ENCODE results near the gene IL7R. TPM values are rescaled to one million over a fixed set of nuclear protein-coding genes. Genes with fewer than 3 reads are reported as not detected.
"Not testable (repeated sequence)": the region's sequence is repeated elsewhere in the genome, so short reads cannot be mapped to it uniquely, and the experiment has no call there.

The IL7R gene
- total RNA-seq, 1 donor from 2014 or later, result not detected

GRCh38 chr5:35886381-35886780, 29.7 kb downstream of the IL7R start:
- no peak for DNase-seq (ENCODE audit: low spot score, unreplicated experiment)
- Mint-ChIP-seq H3K4me3 (ENCODE audit: low read depth) (no peak overlapping the region), H3K27ac (no peak overlapping the region), H3K36me3 (ENCODE audit: insufficient read depth) (no peaks in the 10 kb centered on the region), H3K27me3 (no peaks in the 10 kb centered on the region), H3K4me1 (ENCODE audit: low read depth) (peaks cover 4% of the 10 kb centered on the region), H3K9me3 (ENCODE audit: low read depth) (no peaks in the 10 kb centered on the region)
- TF ChIP-seq, protein P1, sequence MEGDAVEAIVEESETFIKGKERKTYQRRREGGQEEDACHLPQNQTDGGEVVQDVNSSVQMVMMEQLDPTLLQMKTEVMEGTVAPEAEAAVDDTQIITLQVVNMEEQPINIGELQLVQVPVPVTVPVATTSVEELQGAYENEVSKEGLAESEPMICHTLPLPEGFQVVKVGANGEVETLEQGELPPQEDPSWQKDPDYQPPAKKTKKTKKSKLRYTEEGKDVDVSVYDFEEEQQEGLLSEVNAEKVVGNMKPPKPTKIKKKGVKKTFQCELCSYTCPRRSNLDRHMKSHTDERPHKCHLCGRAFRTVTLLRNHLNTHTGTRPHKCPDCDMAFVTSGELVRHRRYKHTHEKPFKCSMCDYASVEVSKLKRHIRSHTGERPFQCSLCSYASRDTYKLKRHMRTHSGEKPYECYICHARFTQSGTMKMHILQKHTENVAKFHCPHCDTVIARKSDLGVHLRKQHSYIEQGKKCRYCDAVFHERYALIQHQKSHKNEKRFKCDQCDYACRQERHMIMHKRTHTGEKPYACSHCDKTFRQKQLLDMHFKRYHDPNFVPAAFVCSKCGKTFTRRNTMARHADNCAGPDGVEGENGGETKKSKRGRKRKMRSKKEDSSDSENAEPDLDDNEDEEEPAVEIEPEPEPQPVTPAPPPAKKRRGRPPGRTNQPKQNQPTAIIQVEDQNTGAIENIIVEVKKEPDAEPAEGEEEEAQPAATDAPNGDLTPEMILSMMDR (IDR thresholded peaks at IDR 0.05; ENCODE audit: unreplicated experiment), result no peak

DNA sequence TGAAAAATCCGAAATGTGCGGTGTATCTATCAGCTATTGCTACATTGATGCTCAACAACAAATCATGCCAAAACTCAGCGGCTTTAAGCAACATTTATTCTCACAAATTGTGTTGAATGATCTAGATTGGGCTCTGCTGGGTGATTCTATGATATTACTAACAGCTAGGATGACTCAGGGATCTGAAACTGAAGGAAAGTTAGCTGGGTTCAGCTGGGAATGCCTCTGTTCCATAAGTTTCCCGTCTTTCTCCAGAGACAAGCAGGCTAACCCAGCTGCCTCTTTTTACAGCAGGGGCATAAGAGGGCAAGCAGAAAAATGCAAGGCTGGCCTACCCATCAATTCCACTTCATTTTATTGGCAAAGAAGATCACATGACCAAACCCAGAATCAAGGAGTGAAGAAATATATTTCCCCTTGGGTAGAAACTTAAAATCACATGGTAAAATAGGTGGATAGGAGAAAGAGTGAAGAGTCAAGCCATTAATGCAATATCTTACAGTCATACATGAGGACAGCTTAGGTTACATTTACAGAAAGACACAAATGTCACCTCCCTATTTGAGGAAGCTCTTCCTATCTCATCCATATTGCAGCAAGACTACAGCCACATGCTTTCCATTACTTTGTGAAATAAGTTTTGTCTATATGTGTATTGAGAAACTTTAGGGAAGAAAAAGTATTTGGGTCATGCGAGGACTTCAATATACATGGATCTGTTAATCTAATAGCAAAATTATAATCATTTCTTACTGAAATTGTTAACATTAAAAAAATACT, 30.8 kb downstream of the IL7R start:
- peaks cover 3% of the 10 kb centered on the region for H3K9me3 Mint-ChIP-seq (ENCODE audit: low read depth)
- H3K4me1 Mint-ChIP-seq (ENCODE audit: low read depth), result peaks cover 4% of the 10 kb centered on the region
- H3K27ac Mint-ChIP-seq, result no peak overlapping the region
- H3K27me3 Mint-ChIP-seq, result no peaks in the 10 kb centered on the region
- TF ChIP-seq, protein P1 (IDR thresholded peaks at IDR 0.05; ENCODE audit: unreplicated experiment), result no peak
- no peak for DNase-seq (ENCODE audit: low spot score, unreplicated experiment)
- H3K36me3 Mint-ChIP-seq (ENCODE audit: insufficient read depth), result no peaks in the 10 kb centered on the region
- H3K4me3 Mint-ChIP-seq (ENCODE audit: low read depth), result no peak overlapping the region

DNA sequence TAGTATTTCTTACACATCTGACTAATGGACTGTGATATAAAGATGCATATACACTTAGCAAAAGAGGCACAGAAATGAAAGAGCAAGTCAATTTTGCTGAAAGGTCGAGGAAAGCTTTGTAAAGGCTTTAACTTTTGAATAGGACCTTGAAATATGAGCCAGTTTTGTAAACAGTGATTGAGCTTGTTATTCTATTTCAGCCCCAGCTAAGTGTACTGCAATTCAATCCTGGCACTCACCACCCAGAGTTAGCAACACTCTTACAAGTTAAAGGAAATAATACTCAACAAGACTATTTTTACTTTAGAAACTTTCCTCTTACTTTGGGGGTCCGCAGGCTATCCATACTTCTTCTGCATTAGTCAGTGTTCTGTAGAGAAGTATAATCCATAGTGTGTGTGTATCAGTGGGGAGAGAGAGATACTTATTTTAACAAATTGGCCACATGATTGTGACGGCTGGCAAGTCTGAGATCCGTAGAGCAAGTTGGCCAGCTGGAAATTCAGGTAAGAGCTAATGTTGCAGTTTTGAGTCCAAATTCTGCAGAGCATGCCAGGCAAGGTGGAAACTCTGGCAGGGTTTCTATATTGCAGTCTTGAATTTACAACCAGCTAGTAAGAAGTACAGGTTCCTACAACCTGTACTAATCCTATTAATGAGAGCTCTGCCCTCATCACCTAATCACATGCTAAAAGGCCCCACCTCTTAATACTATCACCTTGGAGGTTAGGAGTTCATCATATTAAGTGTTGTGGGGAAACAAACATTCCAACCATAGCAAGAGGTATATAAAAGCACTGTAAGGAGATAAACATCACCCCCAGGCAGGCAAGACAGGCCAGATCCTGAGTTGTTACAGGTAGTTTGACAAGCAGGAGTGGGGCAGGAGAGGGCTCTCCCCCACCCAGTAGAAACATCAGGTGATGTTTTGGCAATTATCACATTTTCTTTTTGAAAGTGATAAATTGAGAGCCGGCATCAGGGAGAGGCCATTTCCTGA, 33.6 kb downstream of the IL7R start:
- DNase-seq (ENCODE audit: low spot score, unreplicated experiment), result no peak
- Mint-ChIP-seq H3K36me3 (ENCODE audit: insufficient read depth) (no peaks in the 10 kb centered on the region), H3K27me3 (no peaks in the 10 kb centered on the region), H3K4me3 (ENCODE audit: low read depth) (no peak overlapping the region), H3K4me1 (ENCODE audit: low read depth) (peaks cover 4% of the 10 kb centered on the region), H3K9me3 (ENCODE audit: low read depth) (peaks cover 7% of the 10 kb centered on the region), H3K27ac (no peak overlapping the region)
- TF ChIP-seq, protein P1 (IDR thresholded peaks at IDR 0.05; ENCODE audit: unreplicated experiment), result no peak

- not testable (repeated sequence) for H3K27me3 Mint-ChIP-seq; H3K4me3 Mint-ChIP-seq (ENCODE audit: low read depth); H3K36me3 Mint-ChIP-seq (ENCODE audit: insufficient read depth); DNase-seq (ENCODE audit: low spot score, unreplicated experiment); H3K9me3 Mint-ChIP-seq (ENCODE audit: low read depth); H3K4me1 Mint-ChIP-seq (ENCODE audit: low read depth); H3K27ac Mint-ChIP-seq
Measured at GRCh38 chr5:35892799-35893198, 36.1 kb downstream of the IL7R start.

DNA sequence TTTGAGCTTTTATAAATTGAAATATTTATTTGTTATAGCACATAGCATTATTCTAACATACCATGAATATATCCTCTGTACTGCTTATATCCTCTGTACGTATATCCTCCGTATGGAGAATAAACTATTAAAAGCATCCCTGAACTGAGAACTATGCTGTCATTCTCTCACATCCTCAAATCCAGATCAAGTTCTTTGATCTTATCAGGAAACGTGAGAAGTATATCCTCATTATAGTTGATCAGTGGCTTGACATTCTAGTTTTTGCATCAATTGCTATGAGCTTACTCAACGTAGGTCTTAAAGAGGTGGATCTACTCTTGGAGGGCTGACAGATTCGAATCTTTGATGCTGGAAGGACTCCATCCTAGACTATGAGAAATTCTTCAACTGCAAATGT, 37.4 kb downstream of the IL7R start:
- Mint-ChIP-seq H3K4me1 (ENCODE audit: low read depth) (peaks cover 4% of the 10 kb centered on the region), H3K9me3 (ENCODE audit: low read depth) (peaks cover 7% of the 10 kb centered on the region), H3K27ac (no peak overlapping the region), H3K4me3 (ENCODE audit: low read depth) (no peak overlapping the region), H3K27me3 (no peaks in the 10 kb centered on the region), H3K36me3 (ENCODE audit: insufficient read depth) (no peaks in the 10 kb centered on the region)
- no peak for DNase-seq (ENCODE audit: low spot score, unreplicated experiment)
- TF ChIP-seq, protein P1 (IDR thresholded peaks at IDR 0.05; ENCODE audit: unreplicated experiment), result no peak
